WERI-Rb-1 (cell line): Measurements from ENCODE around the gene L3MBTL2.
A peak's percentile ranks its signal among the peaks of the same experiment; 100 is the strongest.

ENCODE experiments used
- DNase-seq: peaks from one replicate; pipeline ENCODE4 v3.0.0-alpha.2; 2020
- H3K27ac ChIP-seq: fragments of 250-450 bp; sonication (Bioruptor Pico); 2 replicates; pipeline ENCODE4 v1.5.1; 2020; ENCODE audit warnings: mild to moderate bottlenecking, moderate library complexity
- H3K27me3 ChIP-seq: fragments of 250-450 bp; sonication (Bioruptor Pico); 2 replicates; pipeline ENCODE4 v1.5.1; 2021; ENCODE audit warnings: mild to moderate bottlenecking, low read depth, moderate library complexity; ENCODE audit not compliant: insufficient read depth, severe bottlenecking
- H3K36me3 ChIP-seq: fragments of 250-450 bp; sonication (Bioruptor Pico); 2 replicates; pipeline ENCODE4 v1.5.1; 2020; ENCODE audit warnings: mild to moderate bottlenecking, moderate library complexity
- H3K4me3 ChIP-seq: 2 replicates; pipeline ENCODE4 v1.5.1; 2011; ENCODE audit warnings: low read depth, mild to moderate bottlenecking, control low read depth, low read length
- H3K9me3 ChIP-seq: fragments of 250-450 bp; sonication (Bioruptor Pico); 2 replicates; pipeline ENCODE4 v1.5.1; 2021; ENCODE audit warnings: mild to moderate bottlenecking, moderate library complexity; ENCODE audit not compliant: severe bottlenecking
- TF ChIP-seq, protein P1 (sequence below): IDR thresholded peaks from 2 replicates; pipeline ENCODE4 v1.5.1; 2011; ENCODE audit warnings: low read depth, mild to moderate bottlenecking, control low read depth, inconsistent platforms, low read length

L3MBTL2 gene

DNA sequence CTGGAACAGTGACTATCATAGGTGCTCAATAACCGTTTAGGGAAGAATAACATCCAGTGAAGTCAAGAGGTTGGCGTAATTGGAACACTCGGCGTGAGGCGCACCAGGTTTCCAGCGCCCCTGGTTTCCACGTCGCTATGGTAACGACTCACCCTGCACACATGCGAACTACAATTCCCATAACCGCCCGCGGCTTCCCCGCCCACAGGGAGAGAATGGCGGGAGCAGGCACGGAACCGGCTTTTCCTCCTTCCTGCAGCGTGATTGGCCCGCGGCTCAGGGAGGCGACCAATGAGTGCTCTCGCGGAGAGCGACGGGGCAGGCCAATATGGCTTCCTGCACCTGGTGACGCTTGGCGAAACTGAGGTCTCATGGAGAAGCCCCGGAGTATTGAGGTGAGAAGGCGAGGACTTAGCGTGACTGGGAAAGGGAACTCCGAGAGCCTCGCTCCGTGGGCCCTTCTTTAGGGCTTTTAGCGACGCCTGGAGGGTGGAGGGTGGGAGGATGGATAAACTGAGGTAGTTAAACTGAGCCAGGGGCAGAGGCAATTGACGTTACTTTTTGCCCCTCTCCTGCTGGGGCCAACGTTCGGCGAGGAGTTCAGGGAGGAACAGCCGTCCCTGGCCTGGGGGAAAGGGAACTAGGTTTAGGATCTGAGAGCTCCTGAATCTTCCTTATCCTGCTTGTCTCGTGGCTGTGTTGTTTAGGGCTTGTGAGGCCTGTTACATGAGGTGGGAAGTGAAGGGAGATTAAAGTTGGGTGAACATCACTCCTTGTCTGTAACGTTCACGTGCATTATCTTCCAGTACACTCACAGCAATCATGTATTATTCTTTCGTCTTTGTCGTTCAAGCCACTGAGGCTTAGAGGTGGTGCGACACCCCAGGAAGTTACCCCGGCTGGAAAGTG lies at the start of gene L3MBTL2:
TSS of gene L3MBTL2 (plus strand) at position 321 of the 909 bp plus-strand sequence. CDS start at position 372, 51 bp downstream.
- DNase-seq = peak; percentile 98
- no peaks in the 10 kb centered on the region for H3K9me3 ChIP-seq
- H3K27ac ChIP-seq = peak within 1 kb of the TSS; percentile 89
- TF ChIP-seq, protein P1, sequence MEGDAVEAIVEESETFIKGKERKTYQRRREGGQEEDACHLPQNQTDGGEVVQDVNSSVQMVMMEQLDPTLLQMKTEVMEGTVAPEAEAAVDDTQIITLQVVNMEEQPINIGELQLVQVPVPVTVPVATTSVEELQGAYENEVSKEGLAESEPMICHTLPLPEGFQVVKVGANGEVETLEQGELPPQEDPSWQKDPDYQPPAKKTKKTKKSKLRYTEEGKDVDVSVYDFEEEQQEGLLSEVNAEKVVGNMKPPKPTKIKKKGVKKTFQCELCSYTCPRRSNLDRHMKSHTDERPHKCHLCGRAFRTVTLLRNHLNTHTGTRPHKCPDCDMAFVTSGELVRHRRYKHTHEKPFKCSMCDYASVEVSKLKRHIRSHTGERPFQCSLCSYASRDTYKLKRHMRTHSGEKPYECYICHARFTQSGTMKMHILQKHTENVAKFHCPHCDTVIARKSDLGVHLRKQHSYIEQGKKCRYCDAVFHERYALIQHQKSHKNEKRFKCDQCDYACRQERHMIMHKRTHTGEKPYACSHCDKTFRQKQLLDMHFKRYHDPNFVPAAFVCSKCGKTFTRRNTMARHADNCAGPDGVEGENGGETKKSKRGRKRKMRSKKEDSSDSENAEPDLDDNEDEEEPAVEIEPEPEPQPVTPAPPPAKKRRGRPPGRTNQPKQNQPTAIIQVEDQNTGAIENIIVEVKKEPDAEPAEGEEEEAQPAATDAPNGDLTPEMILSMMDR = no peak
- H3K27me3 ChIP-seq = no peaks in the 10 kb centered on the region
- H3K4me3 ChIP-seq = peak within 1 kb of the TSS; percentile 87
- H3K36me3 ChIP-seq = peaks cover 14% of the 10 kb centered on the region

DNA sequence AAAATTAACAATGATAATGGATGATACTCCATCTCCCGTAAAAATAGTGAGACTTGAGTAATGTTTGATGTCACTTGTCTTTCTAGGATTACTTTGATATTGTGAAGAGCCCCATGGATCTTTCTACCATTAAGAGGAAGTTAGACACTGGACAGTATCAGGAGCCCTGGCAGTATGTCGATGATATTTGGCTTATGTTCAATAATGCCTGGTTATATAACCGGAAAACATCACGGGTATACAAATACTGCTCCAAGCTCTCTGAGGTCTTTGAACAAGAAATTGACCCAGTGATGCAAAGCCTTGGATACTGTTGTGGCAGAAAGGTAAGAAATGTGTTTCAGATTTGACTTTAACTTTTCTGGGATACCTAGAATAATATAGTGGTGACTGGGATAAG lies 48.0 kb upstream of the L3MBTL2 start:
- no peaks in the 10 kb centered on the region for H3K9me3 ChIP-seq
- TF ChIP-seq, protein P1 = no peak
- H3K27ac ChIP-seq = no peak overlapping the region
- no peak for DNase-seq
- H3K4me3 ChIP-seq = no peak overlapping the region
- H3K27me3 ChIP-seq = no peaks in the 10 kb centered on the region
- H3K36me3 ChIP-seq = peaks cover 93% of the 10 kb centered on the region

DNA sequence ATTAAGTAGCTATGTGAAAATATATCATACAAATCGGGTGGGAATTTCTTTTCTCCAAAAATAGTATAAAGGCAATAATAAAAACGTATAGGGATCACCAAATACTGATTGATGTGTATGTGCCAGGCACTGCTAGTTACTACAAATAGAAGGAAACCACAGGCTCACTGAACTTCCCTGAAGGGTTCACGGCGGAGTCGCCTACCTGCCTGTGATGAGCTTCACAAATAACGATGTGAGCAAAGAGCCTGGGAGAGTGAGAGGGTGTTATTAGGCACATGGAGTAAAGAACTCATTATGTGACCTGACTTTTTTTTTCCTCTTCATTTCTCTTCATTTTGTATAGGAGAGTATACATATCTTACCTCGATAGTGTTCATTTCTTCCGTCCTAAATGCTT lies 36.0 kb upstream of the L3MBTL2 start:
- no peak for DNase-seq
- TF ChIP-seq, protein P1 = no peak
- Histone ChIP-seq H3K27ac (no peak overlapping the region), H3K9me3 (no peaks in the 10 kb centered on the region), H3K4me3 (no peak overlapping the region), H3K36me3 (peaks cover 93% of the 10 kb centered on the region), H3K27me3 (no peaks in the 10 kb centered on the region)

DNA sequence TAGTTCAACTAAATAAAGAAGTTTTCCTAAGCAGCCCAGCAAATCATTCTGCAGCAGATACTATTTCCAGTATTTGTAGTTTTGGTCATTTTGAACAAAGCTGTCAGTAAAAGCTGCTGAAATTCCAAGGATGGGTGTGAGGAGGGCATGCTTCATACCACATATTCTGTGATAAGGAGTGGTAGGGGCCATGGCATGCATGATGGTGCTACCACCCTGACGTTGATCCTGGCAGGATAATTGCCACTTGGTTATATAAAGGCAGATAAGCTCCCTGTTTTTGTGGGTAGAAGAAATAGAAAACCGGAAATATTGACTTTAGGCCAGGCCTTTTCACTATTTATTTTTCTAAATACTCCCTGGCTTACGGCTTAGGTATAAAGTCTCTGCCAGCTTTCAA lies 33.1 kb upstream of the L3MBTL2 start:
- TF ChIP-seq, protein P1 = no peak
- peaks cover 91% of the 10 kb centered on the region for H3K36me3 ChIP-seq
- H3K27ac ChIP-seq = no peak overlapping the region

DNA sequence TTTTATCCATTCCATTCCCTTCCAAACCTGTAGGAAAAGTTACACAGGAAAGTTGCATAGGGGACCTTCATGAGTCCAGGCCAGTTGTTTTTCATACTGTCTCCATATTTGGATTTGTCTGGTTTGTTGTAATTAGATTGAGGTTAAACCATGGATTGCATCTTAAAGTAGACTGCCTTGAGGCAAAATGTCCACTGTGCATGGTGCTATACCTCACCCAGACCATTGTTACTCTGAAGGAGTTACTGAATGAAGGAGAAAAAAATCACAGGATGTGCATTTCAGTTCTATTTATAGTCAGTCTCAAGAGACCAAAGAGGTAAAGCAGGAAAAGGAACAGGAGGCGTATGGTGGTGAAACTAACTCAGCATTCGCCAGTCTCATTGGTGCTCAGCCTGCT lies 29.6 kb upstream of the L3MBTL2 start:
- TF ChIP-seq, protein P1 = no peak
- Histone ChIP-seq H3K9me3 (no peaks in the 10 kb centered on the region), H3K27ac (no peak overlapping the region), H3K36me3 (peaks cover 82% of the 10 kb centered on the region), H3K4me3 (no peak overlapping the region), H3K27me3 (no peaks in the 10 kb centered on the region)
- DNase-seq = no peak

More for the DNA sequence above, 33.1 kb upstream of the L3MBTL2 start:
- no peak overlapping the region for H3K4me3 ChIP-seq
- no peaks in the 10 kb centered on the region for H3K27me3 ChIP-seq
- no peaks in the 10 kb centered on the region for H3K9me3 ChIP-seq
- DNase-seq = no peak
